Measurements from ENCODE around the gene SP8.

Gene SP8

GRCh38 chr7:20748853-20749252 is 37.8 kb downstream of the SP8 start:
- no peak for DNase-seq

DNA sequence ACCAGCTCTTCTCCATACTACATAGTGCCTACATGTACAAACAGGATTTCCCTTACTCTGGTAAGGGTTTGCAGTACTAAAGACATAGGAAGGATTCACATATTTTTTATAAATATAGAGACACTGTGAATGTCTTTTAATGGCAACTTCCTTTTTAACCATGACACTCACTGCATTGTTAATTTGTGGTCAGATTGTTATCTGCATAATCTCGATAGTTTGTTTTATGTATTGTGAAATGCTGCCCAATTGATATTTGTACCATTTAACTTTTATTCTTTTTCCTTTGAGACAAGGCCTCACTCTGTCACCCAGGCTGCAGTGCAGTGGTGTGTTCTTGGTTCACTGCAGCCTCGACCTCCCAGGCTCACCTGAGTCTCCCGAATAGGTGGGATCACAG is 39.7 kb downstream of the SP8 start:
- no peak for DNase-seq

DNA sequence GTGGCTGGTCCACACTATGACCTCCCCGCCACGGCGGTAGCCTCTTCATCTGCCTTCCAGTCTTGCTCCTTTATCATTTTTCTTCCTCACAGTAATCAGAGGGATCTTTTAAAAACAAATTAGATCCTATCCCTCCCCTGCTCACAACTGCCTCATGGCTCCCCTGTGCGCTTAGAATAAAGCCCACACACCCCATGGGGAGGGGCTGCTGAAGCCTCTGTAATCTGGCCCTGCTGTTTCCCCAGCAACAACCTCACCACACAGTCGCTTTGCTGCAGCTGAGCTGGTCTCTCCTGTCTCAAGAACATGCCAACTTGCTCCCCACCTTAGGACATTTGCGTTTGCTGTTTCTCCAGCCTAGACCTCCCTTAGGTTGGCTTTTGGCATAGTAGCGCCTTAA is 41.0 kb downstream of the SP8 start:
- DNase-seq, result no peak

DNA sequence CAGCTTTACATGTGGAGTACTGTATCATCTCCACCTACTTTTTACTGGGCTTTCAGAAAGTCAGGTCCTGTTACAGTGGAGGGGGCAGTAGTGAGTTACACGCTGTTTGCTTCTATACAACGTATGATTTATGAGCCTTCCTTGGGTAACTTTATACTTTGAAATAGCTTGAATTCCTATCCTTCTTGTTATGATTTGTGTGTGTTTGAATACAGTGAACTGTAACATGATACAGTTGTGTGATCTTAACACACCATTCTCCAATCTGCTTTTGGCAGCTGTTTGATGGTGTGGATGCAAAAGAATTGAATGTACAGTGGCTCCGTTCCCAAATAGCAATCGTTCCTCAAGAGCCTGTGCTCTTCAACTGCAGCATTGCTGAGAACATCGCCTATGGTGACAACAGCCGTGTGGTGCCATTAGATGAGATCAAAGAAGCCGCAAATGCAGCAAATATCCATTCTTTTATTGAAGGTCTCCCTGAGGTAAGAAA is 41.7 kb downstream of the SP8 start:
- no peak for DNase-seq

DNA sequence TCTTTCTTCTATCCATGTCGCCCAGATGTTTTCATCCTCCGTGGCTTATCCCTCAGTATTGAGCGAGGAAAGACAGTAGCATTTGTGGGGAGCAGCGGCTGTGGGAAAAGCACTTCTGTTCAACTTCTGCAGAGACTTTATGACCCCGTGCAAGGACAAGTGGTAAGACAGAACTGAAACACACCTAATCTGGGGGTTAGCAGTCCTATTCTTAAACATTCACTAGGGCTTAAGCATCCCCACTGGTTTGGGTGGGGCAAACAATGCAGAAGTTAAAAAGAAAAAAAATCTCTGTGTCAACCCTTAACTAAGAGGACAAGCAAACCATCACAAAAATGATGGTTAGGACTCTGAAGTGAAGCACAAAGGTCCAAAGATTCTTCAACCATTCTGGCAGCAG is 43.8 kb downstream of the SP8 start:
- no peak for DNase-seq

GRCh38 chr7:20741801-20742200 is 44.9 kb downstream of the SP8 start:
- no peak for DNase-seq

DNA sequence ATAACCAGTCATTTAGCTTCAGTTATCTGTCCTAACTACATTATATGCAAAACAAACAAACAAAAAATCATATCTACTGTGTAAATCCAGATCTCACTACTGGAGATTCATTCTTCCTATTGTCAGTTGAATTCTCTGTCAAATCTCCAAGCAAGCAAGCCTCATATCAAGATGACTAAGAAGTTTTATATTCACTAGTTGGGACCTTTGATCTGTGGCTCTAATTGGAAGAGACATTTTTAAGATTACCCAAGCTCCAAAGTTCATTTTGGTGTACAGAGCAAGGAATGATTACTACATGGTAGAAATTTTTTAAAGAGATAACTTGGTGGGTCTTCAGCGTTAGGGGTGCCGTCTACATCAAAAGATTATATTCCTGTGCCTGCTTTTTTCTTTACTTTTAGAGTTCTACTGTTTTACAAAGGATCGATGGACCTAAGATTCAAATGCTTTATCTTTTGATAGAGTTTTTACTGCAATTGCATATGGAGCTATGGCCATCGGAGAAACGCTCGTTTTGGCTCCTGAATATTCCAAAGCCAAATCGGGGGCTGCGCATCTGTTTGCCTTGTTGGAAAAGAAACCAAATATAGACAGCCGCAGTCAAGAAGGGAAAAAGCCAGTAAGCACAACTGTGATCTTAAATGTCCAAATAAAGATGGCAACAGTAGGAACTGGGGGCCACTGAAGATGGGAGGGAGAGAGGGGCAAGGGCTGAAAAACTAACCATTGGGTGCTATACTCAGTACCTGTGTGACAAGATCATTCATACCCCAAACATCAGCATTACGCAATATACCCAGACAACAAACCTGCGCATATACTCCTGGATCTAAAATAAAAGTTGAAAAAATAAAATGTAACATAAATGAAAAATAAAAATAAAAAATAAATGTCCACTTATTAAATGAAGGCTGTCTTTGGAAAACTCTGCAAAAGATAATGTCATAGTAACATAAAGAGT is 47.9 kb downstream of the SP8 start:
- DNase-seq, result no peak

DNA sequence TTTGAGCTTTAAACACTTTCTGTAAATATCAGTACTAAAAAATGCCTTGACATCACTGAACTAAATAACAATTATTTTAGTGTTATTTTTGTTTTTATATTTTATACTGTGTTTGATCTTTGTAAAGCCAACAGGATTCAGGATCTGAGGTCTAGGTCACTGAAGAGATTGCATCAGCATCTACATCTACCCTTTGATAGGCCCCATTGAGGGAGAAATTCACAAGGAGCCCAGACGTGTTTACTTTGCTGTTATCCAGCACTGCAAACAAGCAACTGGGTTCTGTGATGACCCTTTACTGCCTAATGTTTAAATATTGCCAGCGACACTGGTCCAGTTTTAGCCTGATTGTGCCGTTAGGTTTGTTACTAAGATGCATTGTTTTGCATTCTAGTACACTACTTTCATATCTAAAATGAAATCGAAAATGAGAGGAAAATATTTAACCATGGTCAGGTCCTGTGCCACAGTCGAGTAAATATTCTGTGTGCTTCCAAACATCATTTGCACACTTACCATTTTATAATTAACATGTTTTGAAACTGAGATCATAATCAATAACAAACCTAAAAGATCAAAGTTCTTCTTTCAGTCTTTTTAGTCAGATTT is 48.7 kb downstream of the SP8 start:
- DNase-seq, result no peak

DNA sequence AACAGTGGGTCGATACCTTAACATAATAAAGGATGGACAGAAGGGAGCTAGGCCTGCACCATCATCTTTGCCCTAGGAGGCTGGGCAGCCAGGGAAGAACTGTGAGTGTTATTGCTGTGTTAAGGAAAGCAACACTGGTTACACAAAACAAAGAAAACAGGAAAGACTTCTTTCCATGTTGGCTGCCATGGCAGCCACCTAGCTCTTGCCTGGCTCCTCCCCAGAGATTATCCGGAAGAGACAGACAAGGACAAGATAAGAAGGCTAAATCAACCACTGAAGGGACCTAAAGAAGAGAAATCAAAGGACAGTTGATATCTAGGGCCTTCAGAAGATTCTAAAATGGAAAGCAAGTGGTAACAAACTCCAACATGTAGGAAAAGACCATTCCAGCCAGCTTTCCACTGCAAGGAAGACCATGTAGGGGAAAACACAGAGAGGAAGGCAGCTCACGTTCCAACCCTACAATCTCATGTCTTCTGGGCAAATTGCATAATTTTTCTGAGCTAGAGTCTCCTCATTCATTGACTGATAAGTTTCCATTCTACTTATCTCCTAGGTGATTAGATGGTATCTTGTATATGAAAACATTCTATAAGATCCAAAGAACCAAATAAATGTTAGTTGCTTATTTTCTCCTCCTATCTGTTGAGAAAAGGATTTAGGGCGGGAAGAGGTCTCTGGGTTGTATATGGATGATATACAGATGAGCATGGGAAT is 51.2 kb downstream of the SP8 start:
- no peak for DNase-seq
